HG03025 (cell line): ENCODE results near the gene TOX2.
A peak's percentile ranks its signal among the peaks of the same experiment; 100 is the strongest.

ENCODE experiments used
- ATAC-seq: cut with Tn5 transposase; IDR thresholded peaks from one replicate; pipeline ENCODE4 v1.9.1; 2021; ENCODE audit warnings: mild to moderate bottlenecking, moderate library complexity; ENCODE audit not compliant: unreplicated experiment, low FRiP score

The TOX2 gene

DNA sequence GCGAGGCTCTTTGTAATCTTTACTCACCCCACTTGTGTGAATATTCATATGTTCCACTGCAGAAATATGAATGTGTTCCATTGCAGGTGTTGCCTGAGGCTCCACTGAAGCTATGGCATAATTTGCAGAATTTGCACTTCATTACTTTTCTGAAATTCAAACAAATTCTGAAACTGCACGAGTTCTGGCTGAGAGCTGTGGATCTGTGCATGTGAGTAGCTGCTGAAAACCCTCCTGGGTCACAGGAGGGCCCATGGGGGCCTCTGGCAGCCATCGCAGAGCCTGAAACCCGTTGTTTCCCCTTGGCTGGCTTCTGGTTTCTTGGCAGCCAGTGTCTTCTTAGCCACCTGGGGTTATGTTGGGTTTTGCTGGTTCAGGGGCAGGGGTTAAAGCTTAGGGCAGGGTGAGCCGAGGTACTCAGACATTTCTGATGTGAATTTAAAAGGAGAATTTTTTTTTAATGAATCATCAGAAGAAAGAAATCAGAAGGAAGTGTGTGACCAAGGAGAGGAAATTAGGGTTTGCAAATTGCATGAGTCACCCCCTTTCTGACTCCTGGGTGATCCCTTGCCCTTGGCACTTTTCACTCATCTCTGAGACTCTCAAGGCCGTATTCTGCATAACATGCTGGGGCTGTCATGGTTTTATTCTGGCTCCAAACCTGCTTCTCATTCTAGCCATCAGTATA, 40.6 kb downstream of the TOX2 start:
- peak; percentile 61 for ATAC-seq

DNA sequence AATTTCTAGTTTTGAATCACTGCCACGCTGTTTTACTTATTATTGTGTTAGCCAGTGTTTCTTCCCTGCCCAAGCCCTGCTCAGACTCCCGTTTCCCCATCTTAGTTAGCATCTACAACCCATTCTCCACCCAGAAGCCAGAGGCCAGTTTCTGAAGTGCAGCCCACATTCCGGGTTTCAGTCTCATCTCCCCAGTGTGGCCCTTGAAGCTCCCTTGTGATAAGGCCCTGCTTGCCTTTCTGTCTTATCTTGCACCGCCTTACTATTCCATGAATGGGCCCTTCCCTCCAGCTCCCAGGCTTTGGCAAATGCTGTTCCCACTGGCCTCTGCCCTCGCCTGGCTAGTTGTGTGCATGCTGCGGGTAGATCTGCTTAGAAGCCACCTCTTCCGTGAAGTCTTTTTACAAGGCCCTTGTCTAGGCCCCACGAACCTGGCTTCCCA, 41.1 kb downstream of the TOX2 start:
- no peak for ATAC-seq

DNA sequence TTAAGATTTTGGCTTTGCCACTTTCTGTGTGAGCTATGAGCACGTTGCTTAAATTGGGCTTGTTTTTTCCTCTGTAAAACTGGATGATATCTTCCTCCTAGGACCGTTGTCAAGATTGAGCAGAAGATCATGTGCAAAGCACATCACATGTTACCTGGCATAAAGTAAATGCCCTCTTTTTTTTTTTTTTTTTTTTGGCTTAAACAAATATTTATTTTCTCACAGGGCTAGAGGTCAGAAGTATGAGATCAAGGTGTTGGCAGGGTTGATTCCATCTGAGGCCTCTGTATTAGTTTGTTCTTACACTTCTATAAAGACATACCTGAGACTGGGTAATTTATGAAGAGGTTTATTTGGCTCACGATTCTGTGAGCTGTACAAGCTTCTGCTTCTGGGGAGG, 42.7 kb downstream of the TOX2 start:
- ATAC-seq = no peak

DNA sequence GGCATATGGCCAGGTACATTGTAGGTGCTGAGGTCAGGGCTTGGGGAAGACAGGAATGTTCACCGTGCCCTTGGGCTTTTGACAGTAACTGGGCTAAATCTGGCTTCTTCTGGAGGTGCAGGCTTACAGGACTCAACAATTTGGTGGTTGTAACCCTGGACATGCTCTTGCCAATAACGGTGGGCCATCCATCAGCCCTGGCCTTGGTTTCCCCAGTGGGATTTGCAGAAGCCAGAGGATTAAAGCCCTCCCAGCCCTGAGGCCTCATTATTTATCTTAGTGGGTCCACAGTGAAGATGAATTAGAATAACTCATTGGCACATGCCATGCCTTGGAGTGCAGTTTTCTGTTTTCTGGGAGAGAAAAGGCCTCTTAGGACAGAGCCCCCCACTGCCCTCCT, 44.0 kb downstream of the TOX2 start:
- ATAC-seq = no peak

DNA sequence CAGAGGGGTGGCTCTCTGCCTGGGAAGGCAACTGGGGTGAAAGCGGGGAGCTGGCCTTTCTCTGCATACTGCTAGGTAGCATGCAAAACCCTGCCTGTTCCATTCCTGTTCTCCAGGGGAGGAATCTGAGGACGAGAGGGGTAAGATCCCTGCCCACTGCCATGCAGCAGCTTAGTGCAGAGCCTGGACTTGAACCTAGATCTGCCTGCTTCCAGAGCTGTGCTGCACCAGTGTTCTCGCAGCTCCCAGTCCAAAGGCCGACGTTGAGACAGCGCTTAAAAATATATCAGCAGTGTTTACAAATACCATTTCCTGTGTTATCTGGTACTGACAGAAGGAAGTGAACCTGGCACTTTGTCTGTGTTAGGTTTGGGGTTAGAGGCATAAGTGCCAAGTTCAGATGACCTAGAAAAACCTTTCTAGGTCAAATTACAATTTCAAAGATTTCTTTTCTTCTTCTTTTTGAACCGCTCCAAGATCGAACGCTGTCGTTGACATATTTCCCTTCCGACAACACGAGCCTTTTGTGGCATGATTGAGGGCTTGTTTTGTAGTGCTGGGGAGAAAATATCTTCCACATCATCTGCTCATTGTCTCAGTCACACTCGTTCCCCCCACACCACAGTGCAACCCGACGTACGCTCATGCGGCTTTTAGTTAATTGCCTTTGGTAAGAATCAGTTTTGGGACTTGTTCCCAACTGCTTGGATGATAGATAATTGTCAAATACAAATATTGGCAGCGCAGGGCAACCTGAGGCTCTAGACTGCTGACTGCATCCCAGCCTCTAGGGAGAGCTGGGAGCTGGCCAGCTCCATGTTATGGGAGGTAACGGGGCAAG, 44.6 kb downstream of the TOX2 start:
- no peak for ATAC-seq

DNA sequence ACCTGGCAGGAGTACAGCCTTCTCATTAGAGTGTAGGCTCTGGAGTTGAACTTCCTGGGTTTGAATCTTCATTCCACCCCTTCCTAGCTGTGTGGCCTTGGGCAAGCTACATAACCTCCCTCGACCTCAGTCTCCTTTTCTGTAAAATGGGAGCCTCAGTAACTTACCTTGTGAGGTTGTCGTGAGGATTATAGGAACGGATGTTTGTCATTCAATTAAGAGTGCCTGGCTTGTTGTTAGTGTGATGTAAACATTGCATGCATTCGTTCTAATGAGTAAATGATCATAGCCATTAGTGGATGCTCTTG, 45.2 kb downstream of the TOX2 start:
- ATAC-seq = no peak

DNA sequence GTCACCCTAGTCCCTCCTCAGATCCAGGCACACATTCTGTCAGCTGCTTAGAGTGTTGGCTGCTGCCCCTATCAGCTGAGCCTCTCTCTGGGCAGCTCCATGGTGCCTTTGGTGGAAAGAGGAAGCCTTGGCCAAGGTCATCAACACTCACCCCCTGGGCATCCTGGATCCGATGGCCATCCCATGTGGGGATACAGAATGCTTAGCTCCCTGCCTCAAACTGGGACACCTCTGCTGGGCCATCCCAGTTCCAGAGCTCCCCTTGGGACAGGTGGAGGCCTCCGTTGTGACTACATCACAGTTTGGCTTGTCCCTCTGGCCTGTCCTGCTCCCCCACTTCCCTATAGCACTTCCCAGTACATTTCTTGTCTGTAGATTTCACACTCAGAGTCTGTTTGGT, 45.6 kb downstream of the TOX2 start:
- ATAC-seq = no peak

DNA sequence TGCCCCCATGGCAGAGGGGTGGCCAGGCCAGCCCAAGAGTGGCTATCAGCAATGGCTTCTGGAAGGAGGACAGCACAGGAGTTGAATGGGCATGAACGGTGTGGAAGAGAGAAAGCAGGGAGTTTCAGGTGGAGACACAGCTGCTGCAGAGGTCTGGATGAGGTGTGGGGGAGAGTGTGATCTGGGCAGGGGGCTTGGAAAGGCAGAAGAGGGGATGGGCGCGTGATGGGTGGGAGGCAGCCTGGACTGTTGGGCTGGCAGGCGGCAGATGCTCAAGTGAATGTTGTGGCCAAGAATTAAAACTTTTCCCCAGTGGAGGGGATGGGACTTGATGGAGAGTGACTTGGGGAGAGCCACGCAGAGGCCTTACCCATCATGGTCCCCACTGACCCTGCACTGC, 46.5 kb downstream of the TOX2 start:
- no peak for ATAC-seq

DNA sequence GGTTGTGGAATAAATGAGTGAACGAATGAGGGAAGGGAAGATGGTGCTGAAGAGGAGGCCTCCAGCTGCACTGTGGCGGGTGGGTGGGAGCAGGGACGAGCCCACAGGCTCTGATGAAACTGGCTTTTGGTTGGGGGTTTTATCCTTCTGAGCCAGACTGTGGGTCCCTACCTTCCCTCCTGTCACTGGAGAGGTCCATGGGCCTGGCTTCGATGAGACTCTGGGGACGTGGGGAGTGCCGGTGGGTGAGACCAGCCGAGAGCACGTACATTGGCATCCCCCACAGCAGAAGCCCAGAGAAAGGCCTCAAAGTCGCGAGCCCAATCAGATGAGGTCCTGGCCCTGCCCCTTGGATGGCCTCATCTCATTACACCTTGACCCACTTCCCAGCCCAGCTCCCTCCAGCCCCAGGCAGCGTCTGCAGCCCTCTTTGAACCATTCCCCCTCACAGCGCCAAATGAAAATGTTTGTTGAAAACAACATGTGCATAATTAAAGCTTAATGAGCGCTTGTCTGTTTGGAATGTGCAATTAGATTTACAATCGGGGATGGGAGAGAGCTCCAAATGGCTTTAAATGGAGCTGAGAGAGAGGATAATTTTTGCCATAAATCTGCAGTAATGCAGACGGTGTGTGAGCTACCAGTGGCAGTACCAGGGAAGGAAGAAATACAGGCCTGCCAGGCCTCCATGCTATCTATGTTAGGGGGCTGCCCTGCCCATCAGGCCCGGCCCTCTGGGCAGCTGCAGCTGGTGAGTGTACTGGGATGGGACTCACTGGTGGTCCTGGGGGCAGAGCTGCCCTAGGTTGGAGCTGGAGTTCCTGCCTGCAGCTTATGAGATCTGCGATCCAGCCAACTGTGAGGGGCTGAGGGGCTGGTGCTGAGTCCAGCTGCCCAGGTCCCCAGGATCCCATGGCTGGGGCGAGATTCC, 47.2 kb downstream of the TOX2 start:
- ATAC-seq = no peak

DNA sequence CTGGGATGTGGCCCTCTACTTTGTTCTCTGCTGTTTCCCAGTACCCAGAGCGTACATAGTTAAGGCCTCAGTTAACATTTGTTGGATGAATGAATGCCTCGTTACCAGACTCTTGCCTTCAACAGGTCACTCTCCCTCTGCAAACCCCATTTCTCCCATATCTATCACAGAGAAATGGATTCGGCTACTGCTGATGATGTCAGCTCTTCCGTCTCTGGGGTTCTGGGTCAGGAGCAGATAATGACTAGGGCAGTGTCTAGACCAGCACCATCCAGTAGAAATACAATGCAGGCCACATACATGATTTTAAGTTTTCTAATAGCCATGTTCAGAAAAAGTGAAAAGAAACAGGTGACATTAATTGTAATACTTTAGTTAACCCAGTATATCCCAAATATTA, 47.9 kb downstream of the TOX2 start:
- ATAC-seq = no peak

DNA sequence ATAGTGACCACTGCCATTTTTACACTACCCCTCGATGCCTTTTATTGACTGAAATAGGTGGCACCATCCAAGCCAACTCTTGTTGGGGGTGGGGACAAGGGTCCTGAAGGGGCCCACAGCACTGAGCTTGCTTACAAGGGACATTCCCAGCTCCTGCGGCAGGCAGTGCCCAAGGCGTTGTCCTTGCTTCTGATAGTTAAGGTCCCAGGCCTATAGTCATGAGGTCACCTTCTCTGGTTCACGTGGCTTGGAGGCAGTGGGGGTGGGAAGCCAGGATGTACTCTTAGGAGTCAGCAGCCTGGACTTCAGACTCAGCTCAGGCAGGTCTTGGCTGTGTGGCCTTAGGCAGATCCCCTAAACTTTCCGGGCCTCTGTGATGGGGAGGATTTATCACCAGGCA, 48.6 kb downstream of the TOX2 start:
- ATAC-seq = no peak

DNA sequence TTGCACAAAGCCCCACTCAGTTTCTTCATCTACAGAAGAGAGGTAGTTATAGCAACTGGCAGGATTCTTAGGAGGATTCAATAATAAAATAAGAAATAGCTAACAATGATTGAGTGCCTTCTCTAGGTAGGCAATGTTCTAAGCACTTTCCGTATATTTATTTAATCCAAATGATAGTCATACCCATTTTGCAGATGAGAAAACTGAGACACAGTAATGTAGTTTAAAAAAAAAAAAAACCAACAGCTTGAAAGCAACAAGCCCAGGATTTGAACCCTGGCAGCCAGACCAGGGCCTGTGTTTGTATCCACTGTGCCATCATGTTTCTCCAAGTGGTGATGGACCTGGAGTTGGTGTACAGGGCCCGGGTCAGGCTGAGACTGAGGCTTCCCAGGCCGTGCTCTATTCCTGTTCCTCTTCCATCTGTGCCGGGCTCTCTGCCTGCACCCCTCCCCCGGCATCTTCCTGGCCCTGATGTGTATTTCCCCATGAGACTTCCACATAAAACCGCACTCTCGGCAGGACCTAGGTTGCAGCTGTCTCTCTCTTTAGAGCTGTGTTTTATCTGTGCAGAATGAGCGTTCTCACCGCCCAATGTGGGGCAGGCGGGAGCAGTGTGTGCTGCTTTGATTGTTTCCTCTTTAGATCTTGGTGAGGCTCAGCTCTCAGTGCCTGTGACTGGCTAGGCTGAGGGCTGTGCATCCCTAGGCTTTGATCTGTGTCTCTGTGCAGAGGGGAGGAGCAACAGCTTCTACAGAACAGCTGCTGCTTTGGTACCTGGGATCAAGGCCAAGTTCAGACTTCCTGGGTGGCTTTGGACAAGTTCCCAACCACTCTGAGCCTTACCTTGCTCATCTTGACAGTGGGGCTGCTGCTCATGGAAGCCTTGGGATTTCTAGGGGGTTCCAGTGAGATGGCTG, 49.5 kb downstream of the TOX2 start:
- ATAC-seq = no peak

DNA sequence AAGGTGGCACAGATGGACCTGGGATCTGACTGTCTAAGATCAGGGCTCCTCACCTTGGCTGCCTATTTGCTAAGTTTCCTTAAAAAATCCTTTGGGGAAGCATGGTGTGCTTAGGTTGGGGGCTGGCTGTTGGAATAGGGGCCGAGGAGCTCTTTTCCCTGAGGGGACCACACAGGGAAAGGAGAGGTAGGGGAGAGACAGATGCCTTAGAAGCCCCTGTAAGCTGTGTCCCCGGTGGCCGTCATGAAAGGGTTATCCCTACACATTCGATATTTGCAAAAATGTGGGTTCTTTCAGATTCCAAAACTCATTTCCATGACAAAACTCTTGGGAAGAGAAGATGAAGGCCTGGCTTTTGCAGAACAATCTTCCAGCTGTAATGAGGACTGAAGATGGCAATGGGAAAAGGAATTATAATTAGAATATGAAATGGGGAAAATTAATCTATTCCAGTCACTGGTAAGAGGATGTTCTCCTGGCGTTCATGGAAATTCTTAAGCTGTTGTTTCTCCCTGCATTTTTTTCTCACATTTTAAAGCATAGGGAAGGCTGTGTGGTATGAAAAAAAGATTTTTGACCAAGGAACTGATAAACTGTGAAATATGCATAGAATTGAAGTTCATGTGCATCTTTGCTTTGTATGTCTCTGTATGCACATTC, 53.8 kb downstream of the TOX2 start:
- ATAC-seq = no peak

DNA sequence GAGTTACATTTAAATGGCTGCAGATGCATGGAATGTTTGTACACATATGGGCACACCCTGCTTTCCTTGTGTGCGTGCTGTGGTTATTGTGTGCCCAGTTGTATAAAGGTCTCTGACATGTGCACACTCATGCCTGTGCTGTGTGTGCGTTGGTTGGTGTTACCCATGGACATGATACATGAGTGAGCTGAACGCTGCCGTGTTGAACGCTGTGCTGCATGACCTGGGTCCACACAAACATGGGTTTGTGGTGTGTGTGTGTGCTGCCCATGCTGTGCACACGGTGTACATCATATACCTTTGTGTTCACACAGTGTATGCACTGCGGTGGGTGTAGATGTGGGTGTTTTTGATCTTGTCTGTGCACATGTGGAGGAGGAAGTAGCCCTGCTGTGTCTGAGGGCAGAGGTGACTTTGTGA, 54.4 kb downstream of the TOX2 start:
- ATAC-seq = no peak

DNA sequence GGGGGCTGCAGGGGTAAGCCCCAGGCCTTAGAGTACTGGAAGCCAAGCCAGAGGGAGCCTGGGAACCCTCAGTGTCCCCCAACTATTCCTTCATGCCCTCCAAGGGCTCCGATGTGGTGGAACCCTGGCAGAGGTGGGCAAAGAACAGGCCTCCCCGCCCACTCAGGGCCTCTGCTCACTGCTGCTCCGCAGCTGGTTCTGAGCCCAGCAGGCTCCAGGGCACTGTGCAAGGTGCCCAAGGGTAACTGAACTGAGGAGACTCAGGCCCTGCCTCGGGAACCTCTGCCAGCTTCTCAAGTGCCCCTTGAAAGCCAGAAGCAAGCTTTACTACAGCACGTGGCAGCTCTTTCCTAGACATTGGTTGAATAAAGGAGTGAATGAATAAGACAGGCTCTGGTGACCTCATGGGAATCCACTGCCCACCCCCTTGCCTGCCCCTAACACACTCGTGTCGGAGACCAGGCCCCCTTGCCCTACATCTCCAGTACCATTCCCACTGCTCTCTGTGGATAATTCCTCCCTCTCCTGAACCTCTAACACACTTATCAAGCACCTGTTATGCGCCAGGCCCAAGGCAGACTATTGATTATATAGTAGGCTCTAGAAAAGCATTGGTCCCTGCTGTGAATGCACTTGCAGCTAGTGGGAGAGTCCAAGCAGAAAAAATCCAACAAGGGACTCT, 55.0 kb downstream of the TOX2 start:
- ATAC-seq = no peak

DNA sequence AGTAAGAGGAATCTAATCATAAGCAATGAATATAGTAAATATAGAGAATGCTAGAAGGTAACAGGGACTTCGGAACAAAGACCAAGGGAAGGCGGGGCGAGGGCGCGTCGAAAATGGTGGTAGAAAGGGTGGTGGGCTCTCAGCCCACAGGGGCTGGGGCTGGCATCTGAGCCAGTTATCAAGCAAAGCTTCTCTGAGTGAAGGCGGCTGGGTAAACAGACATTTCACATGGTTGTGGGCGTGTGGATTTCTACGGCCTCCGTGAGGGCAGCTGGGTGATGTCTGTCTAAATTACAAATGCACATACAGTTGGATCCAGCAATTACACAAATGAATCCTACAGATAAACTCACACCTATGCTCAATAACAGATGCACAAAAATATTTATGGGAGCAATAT, 56.6 kb downstream of the TOX2 start:
- ATAC-seq = no peak

DNA sequence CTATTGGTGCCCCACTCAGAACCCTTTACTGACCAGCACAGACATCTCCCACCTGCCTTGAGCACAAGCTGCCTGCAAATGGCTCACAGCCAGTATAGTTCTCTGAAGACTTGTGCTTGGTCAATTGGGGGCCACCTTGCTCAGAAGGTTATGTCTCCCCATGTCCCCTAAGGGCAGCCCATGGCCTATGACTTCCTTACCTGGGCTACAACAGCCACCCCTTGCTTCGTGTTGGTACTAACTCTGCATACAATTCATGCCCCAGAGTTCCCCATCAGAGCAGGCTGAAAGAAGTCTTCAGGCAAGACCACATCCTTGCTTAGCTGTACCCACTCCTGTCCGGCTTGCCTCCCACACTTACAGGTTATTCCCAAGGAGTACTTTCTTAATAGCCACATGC, 57.4 kb downstream of the TOX2 start:
- ATAC-seq = no peak

DNA sequence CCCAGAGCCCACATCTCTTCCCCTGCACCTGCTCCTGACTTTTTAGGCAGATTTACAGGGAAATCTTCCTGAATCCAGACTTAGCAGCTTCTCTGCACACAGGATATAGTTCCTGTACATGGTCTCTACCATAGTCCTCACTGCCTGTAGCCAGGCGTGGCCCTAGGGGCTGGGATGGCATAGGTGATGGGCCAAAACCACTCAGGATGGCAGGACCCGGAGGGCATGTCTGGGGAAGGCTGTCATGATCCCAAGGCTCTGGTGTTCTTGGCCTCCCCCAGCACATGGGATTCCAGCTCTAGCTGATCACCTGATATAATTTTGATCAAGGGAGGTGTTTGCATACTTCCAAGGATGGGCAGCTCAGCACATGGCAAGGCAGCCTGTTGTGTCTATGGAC, 58.0 kb downstream of the TOX2 start:
- no peak for ATAC-seq

DNA sequence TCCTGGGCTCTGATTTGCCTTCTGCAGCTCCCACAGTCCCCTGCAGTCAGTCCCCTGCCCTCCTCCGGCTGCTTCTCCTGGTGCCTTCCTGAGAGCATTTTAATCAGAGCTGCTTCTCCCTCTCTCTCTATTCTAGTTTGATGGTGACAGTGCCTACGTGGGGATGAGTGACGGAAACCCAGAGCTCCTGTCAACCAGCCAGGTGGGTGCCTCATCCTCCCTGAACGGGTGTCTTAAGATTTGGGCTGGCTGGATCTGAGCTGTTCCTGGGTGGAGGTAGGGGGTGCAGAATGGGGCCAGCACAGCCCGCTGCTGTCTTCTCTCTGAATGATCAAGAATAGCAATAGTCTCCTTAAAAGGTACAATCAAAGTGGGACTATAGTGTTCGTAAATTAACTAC, 58.6 kb downstream of the TOX2 start:
- ATAC-seq = no peak
